DOHH2 (cell line): Measurements from ENCODE around the gene FAM217B.

Experiments used
- CTCF ChIP-seq: fragments of 200-600 bp; sonication (generic); IDR thresholded peaks from one replicate; pipeline ENCODE4 v1.5.1; 2014; ENCODE audit warnings: antibody characterized with exemption, mild to moderate bottlenecking, low read depth, low read length; ENCODE audit not compliant: poor library complexity, severe bottlenecking
- EZH2phosphoT487 ChIP-seq: fragments of 200-600 bp; sonication (generic); IDR thresholded peaks from 2 replicates; pipeline ENCODE4 v1.6.1; 2017; ENCODE audit warnings: borderline replicate concordance, mild to moderate bottlenecking, antibody characterized with exemption, low read length, moderate library complexity, mixed read lengths

GRCh38 chr20:59972037-59972801 lies 32.0 kb downstream of the FAM217B start:
- TF ChIP-seq CTCF (no peak), EZH2phosphoT487 (no peak)
